ENCODE data around the gene SGCA. TPM values are rescaled to one million over a fixed set of nuclear protein-coding genes. Genes with fewer than 3 reads are reported as not detected.

SGCA gene
- total and polyA plus RNA-seq, 2 experiments from 2014 or later = 0.19 TPM; not detected in 1

DNA sequence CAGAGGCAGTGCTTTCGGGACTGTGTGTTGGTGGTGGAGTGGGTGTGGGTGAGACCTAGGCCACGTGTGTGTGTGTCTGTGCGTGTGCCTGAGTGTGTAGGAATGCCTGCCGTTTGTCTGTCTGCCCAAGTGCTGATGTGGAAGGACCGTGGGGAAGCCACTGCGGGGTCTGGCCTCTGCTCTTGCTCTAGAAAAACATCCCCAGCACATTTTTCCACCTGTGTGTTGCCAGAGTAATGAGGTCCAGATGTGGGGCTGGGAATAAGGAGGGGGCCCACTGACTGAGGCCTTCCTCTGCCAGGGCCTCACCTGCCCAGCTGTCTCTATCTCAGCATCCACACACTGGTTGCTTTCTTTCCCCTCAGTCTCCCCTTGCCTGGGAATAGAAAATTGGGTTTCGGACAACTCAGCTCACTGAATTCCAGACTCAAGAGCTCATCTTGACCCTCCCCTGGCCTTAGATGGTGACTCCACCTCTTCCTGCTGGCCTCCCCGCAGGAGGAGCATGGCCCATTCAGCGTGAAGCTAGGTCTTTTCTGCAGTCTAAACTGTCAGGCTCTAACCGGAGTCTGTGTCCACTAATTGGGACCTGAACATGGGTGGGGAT is 7.6 kb downstream of the SGCA start:
- Histone ChIP-seq H2AFZ (peak overlapping the region; percentile 43), H3K4me3 (no peak overlapping the region), H3K4me2 (no peak overlapping the region), H3K36me3 (ENCODE audit: insufficient read depth) (no peaks in the 10 kb centered on the region), H3K27ac (ENCODE audit: low read depth) (no peak overlapping the region), H4K20me1 (replicated peaks; ENCODE audit: insufficient read depth) (no peaks in the 10 kb centered on the region), H3K4me1 (ENCODE audit: insufficient read depth) (peaks cover 6% of the 10 kb centered on the region), H3F3A (replicated peaks; ENCODE audit: low read depth) (0 out of 2 replicates have a peak, but pooled peaks cover 3% of the 10 kb centered on the region), H3K9me2 (ENCODE audit: insufficient read depth) (no peaks in the 10 kb centered on the region), H3K79me2 (replicated peaks; ENCODE audit: insufficient read depth) (no peaks in the 10 kb centered on the region), H3K27me3 (ENCODE audit: insufficient read depth) (no peaks in the 10 kb centered on the region)
- Mint-ChIP-seq H3K27me3 (ENCODE audit: insufficient read depth, low read depth, poor library complexity) (peaks cover 12% of the 10 kb centered on the region), H3K9me3 (no peaks in the 10 kb centered on the region; the same call in 2 of the 3 replicates), H3K4me1 (peaks cover 23% of the 10 kb centered on the region), H3K36me3 (ENCODE audit: low read depth) (no peaks in the 10 kb centered on the region), H3K4me3 (no peak overlapping the region), H3K27ac (no peak overlapping the region)
- DNase-seq (ENCODE audit: low spot score) = peak; percentile 34
- TF ChIP-seq, protein P1, sequence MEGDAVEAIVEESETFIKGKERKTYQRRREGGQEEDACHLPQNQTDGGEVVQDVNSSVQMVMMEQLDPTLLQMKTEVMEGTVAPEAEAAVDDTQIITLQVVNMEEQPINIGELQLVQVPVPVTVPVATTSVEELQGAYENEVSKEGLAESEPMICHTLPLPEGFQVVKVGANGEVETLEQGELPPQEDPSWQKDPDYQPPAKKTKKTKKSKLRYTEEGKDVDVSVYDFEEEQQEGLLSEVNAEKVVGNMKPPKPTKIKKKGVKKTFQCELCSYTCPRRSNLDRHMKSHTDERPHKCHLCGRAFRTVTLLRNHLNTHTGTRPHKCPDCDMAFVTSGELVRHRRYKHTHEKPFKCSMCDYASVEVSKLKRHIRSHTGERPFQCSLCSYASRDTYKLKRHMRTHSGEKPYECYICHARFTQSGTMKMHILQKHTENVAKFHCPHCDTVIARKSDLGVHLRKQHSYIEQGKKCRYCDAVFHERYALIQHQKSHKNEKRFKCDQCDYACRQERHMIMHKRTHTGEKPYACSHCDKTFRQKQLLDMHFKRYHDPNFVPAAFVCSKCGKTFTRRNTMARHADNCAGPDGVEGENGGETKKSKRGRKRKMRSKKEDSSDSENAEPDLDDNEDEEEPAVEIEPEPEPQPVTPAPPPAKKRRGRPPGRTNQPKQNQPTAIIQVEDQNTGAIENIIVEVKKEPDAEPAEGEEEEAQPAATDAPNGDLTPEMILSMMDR (conservative IDR thresholded peaks at IDR 0.05; ENCODE audit: low read depth in 2 of 2) = no peak
- no peak for TF ChIP-seq JUNB (IDR thresholded peaks at IDR 0.05; ENCODE audit: unreplicated experiment)
- TF ChIP-seq, protein P2, sequence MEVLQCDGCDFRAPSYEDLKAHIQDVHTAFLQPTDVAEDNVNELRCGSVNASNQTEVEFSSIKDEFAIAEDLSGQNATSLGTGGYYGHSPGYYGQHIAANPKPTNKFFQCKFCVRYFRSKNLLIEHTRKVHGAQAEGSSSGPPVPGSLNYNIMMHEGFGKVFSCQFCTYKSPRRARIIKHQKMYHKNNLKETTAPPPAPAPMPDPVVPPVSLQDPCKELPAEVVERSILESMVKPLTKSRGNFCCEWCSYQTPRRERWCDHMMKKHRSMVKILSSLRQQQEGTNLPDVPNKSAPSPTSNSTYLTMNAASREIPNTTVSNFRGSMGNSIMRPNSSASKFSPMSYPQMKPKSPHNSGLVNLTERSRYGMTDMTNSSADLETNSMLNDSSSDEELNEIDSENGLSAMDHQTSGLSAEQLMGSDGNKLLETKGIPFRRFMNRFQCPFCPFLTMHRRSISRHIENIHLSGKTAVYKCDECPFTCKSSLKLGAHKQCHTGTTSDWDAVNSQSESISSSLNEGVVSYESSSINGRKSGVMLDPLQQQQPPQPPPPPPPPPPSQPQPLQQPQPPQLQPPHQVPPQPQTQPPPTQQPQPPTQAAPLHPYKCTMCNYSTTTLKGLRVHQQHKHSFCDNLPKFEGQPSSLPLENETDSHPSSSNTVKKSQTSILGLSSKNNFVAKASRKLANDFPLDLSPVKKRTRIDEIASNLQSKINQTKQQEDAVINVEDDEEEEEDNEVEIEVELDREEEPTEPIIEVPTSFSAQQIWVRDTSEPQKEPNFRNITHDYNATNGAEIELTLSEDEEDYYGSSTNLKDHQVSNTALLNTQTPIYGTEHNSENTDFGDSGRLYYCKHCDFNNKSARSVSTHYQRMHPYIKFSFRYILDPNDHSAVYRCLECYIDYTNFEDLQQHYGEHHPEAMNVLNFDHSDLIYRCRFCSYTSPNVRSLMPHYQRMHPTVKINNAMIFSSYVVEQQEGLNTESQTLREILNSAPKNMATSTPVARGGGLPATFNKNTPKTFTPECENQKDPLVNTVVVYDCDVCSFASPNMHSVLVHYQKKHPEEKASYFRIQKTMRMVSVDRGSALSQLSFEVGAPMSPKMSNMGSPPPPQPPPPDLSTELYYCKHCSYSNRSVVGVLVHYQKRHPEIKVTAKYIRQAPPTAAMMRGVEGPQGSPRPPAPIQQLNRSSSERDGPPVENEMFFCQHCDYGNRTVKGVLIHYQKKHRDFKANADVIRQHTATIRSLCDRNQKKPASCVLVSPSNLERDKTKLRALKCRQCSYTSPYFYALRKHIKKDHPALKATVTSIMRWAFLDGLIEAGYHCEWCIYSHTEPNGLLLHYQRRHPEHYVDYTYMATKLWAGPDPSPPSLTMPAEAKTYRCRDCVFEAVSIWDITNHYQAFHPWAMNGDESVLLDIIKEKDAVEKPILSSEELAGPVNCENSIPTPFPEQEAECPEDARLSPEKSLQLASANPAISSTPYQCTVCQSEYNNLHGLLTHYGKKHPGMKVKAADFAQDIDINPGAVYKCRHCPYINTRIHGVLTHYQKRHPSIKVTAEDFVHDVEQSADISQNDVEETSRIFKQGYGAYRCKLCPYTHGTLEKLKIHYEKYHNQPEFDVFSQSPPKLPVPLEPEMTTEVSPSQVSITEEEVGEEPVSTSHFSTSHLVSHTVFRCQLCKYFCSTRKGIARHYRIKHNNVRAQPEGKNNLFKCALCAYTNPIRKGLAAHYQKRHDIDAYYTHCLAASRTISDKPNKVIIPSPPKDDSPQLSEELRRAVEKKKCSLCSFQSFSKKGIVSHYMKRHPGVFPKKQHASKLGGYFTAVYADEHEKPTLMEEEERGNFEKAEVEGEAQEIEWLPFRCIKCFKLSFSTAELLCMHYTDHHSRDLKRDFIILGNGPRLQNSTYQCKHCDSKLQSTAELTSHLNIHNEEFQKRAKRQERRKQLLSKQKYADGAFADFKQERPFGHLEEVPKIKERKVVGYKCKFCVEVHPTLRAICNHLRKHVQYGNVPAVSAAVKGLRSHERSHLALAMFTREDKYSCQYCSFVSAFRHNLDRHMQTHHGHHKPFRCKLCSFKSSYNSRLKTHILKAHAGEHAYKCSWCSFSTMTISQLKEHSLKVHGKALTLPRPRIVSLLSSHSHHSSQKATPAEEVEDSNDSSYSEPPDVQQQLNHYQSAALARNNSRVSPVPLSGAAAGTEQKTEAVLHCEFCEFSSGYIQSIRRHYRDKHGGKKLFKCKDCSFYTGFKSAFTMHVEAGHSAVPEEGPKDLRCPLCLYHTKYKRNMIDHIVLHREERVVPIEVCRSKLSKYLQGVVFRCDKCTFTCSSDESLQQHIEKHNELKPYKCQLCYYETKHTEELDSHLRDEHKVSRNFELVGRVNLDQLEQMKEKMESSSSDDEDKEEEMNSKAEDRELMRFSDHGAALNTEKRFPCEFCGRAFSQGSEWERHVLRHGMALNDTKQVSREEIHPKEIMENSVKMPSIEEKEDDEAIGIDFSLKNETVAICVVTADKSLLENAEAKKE (CRISPR knock-in tag; IDR thresholded peaks at IDR 0.05) = no peak
- no peak for TF ChIP-seq STAT1 (IDR thresholded peaks at IDR 0.05; ENCODE audit: unreplicated experiment)
- TF ChIP-seq CREB1 (CRISPR knock-in tag; IDR thresholded peaks at IDR 0.05; ENCODE audit: low read depth) = no peak
- no peak for TF ChIP-seq POLR2AphosphoS5 (IDR thresholded peaks at IDR 0.05; ENCODE audit: low read depth)
- TF ChIP-seq, protein P3, sequence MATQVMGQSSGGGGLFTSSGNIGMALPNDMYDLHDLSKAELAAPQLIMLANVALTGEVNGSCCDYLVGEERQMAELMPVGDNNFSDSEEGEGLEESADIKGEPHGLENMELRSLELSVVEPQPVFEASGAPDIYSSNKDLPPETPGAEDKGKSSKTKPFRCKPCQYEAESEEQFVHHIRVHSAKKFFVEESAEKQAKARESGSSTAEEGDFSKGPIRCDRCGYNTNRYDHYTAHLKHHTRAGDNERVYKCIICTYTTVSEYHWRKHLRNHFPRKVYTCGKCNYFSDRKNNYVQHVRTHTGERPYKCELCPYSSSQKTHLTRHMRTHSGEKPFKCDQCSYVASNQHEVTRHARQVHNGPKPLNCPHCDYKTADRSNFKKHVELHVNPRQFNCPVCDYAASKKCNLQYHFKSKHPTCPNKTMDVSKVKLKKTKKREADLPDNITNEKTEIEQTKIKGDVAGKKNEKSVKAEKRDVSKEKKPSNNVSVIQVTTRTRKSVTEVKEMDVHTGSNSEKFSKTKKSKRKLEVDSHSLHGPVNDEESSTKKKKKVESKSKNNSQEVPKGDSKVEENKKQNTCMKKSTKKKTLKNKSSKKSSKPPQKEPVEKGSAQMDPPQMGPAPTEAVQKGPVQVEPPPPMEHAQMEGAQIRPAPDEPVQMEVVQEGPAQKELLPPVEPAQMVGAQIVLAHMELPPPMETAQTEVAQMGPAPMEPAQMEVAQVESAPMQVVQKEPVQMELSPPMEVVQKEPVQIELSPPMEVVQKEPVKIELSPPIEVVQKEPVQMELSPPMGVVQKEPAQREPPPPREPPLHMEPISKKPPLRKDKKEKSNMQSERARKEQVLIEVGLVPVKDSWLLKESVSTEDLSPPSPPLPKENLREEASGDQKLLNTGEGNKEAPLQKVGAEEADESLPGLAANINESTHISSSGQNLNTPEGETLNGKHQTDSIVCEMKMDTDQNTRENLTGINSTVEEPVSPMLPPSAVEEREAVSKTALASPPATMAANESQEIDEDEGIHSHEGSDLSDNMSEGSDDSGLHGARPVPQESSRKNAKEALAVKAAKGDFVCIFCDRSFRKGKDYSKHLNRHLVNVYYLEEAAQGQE (IDR thresholded peaks at IDR 0.05; ENCODE audit: unreplicated experiment) = no peak
- TF ChIP-seq, protein P4, sequence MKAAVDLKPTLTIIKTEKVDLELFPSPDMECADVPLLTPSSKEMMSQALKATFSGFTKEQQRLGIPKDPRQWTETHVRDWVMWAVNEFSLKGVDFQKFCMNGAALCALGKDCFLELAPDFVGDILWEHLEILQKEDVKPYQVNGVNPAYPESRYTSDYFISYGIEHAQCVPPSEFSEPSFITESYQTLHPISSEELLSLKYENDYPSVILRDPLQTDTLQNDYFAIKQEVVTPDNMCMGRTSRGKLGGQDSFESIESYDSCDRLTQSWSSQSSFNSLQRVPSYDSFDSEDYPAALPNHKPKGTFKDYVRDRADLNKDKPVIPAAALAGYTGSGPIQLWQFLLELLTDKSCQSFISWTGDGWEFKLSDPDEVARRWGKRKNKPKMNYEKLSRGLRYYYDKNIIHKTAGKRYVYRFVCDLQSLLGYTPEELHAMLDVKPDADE (IDR thresholded peaks at IDR 0.05) = no peak
- TF ChIP-seq EZH2phosphoT487 (IDR thresholded peaks at IDR 0.05; ENCODE audit: unreplicated experiment) = no peak
- TF ChIP-seq NANOG (IDR thresholded peaks at IDR 0.05; ENCODE audit: borderline replicate concordance) = no peak
- no peak for TF ChIP-seq EZH2 (IDR thresholded peaks at IDR 0.05; ENCODE audit: low read depth, unreplicated experiment)
- TF ChIP-seq ZNF331 (CRISPR knock-in tag; IDR thresholded peaks at IDR 0.05; ENCODE audit: low read depth) = no peak
- ATAC-seq = no peak

Data from GM23338 (cell line).